Jurkat, Clone E6-1 (cell line): Measurements from ENCODE around the gene NFE2L1.
A peak's percentile ranks its signal among the peaks of the same experiment; 100 is the strongest.
"Not testable (repeated sequence)": the region's sequence is repeated elsewhere in the genome, so short reads cannot be mapped to it uniquely, and the experiment has no call there.

Experiments
- DNase-seq: peaks from one replicate; pipeline ENCODE4 v3.0.0-alpha.2; 2011; ENCODE audit warnings: low read depth, low spot score
- H3K4me3 ChIP-seq: 2 replicates; pipeline ENCODE4 v1.5.1; 2011; ENCODE audit warnings: mild to moderate bottlenecking, low read length, control low read depth, moderate library complexity

Gene NFE2L1

GRCh38 chr17:48062273-48062672 lies 14.1 kb downstream of the NFE2L1 start:
- no peak overlapping the region for H3K4me3 ChIP-seq
- no peak for DNase-seq

- H3K4me3 ChIP-seq: no peak overlapping the region
- DNase-seq: no peak
These were observed 16.5 kb downstream of the NFE2L1 start for GRCh38 chr17:48064638-48065037.

- no peak overlapping the region for H3K4me3 ChIP-seq
- no peak for DNase-seq
These were observed 18.0 kb downstream of the NFE2L1 start for GRCh38 chr17:48066192-48066591.

GRCh38 chr17:48066656-48067055 lies 18.5 kb downstream of the NFE2L1 start:
- no peak for DNase-seq
- H3K4me3 ChIP-seq: no peak overlapping the region

- no peak for DNase-seq
- H3K4me3 ChIP-seq: no peak overlapping the region
These were observed 19.1 kb downstream of the NFE2L1 start for GRCh38 chr17:48067245-48067644.

GRCh38 chr17:48067808-48068207 lies 19.6 kb downstream of the NFE2L1 start:
- not testable (repeated sequence) for H3K4me3 ChIP-seq, DNase-seq

- DNase-seq: no peak
These were observed 20.4 kb downstream of the NFE2L1 start for GRCh38 chr17:48068491-48068961.

GRCh38 chr17:48070195-48070594 lies 22.0 kb downstream of the NFE2L1 start:
- H3K4me3 ChIP-seq: no peak overlapping the region
- DNase-seq: no peak

More at GRCh38 chr17:48068491-48068961, 20.4 kb downstream of the NFE2L1 start:
- no peak overlapping the region for H3K4me3 ChIP-seq

- DNase-seq: no peak
- H3K4me3 ChIP-seq: no peak overlapping the region
These were observed 23.5 kb downstream of the NFE2L1 start for GRCh38 chr17:48071654-48072053.

GRCh38 chr17:48072811-48073210 lies 24.7 kb downstream of the NFE2L1 start:
- DNase-seq: not testable (repeated sequence)

GRCh38 chr17:48073566-48074094 lies 25.5 kb downstream of the NFE2L1 start:
- not testable (repeated sequence) for H3K4me3 ChIP-seq, DNase-seq

More at GRCh38 chr17:48072811-48073210, 24.7 kb downstream of the NFE2L1 start:
- H3K4me3 ChIP-seq: not testable (repeated sequence)

GRCh38 chr17:48074322-48075081 lies 26.3 kb downstream of the NFE2L1 start:
- no peak overlapping the region for H3K4me3 ChIP-seq
- peak; percentile 61 for DNase-seq

GRCh38 chr17:48077152-48077551 lies 29.0 kb downstream of the NFE2L1 start:
- not testable (repeated sequence) for DNase-seq, H3K4me3 ChIP-seq

- DNase-seq: no peak
- H3K4me3 ChIP-seq: no peak overlapping the region
These were observed 33.7 kb downstream of the NFE2L1 start for GRCh38 chr17:48081858-48082257.

GRCh38 chr17:48084932-48085331 lies 36.8 kb downstream of the NFE2L1 start:
- no peak overlapping the region for H3K4me3 ChIP-seq
- DNase-seq: no peak

GRCh38 chr17:48093341-48094045 lies 45.3 kb downstream of the NFE2L1 start:
- H3K4me3 ChIP-seq: no peak overlapping the region
- no peak for DNase-seq

GRCh38 chr17:48095611-48096010 lies 47.5 kb downstream of the NFE2L1 start:
- no peak for DNase-seq
- H3K4me3 ChIP-seq: no peak overlapping the region

- no peak for DNase-seq
- H3K4me3 ChIP-seq: peak overlapping the region; percentile 82
These were observed 52.0 kb downstream of the NFE2L1 start for GRCh38 chr17:48100160-48100559.

- DNase-seq: no peak
- H3K4me3 ChIP-seq: peak overlapping the region; percentile 82
These were observed 52.4 kb downstream of the NFE2L1 start for GRCh38 chr17:48100591-48101011.
